A673 (cell line): ENCODE measurements around the gene PPARA.

Experiments used
- EZH2 ChIP-seq: fragments of 200-600 bp; sonication (generic); IDR thresholded peaks from 2 replicates; pipeline ENCODE4 v1.6.1; 2017; ENCODE audit warnings: borderline replicate concordance, low read depth, mild to moderate bottlenecking, mixed read lengths, antibody characterized with exemption, low read length; ENCODE audit not compliant: poor library complexity, severe bottlenecking
- TF ChIP-seq, protein P1 (sequence below): fragments of 300-800, 200-600 bp; sonication (generic); conservative IDR thresholded peaks from 2 replicates; pipeline ENCODE4 v1.5.1; 2017; ENCODE audit warnings: low read depth, mild to moderate bottlenecking, antibody characterized with exemption, low read length, moderate library complexity, mixed read lengths

- TF ChIP-seq, protein P1, sequence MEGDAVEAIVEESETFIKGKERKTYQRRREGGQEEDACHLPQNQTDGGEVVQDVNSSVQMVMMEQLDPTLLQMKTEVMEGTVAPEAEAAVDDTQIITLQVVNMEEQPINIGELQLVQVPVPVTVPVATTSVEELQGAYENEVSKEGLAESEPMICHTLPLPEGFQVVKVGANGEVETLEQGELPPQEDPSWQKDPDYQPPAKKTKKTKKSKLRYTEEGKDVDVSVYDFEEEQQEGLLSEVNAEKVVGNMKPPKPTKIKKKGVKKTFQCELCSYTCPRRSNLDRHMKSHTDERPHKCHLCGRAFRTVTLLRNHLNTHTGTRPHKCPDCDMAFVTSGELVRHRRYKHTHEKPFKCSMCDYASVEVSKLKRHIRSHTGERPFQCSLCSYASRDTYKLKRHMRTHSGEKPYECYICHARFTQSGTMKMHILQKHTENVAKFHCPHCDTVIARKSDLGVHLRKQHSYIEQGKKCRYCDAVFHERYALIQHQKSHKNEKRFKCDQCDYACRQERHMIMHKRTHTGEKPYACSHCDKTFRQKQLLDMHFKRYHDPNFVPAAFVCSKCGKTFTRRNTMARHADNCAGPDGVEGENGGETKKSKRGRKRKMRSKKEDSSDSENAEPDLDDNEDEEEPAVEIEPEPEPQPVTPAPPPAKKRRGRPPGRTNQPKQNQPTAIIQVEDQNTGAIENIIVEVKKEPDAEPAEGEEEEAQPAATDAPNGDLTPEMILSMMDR: no peak
- no peak for TF ChIP-seq EZH2
Observed at GRCh38 chr22:46145361-46145851, 4.9 kb upstream of the PPARA start.
